Right ventricle myocardium superior (tissue), 1 donor: ENCODE measurements around the gene LPO. TPM values are rescaled to one million over a fixed set of nuclear protein-coding genes. Genes with fewer than 3 reads are reported as not detected.

Experiments
- ATAC-seq: fragments of 200-7000 bp; cut with Tn5 transposase; one replicate; pipeline ENCODE4 v1.9.1; 2020; ENCODE audit warnings: mild to moderate bottlenecking; ENCODE audit not compliant: poor library complexity
- DNase-seq: peaks from one replicate; pipeline ENCODE4 v3.0.0-alpha.2; 2020
- intact Hi-C: fragments of 100-400 bp; cut with DNase I; formaldehyde crosslinking; loops from one replicate; pipeline ENCODE4 v1.11.2; 2022
- total RNA-seq: library from RNA; stranded (reverse); fragmentation: NEBNext Ultra II Directional; extraction: Animal tissue kit (Norgen Biotek cat#: 25700); gene quantifications from one replicate; pipeline ENCODE4 v1.2.1, GENCODE V29; 2021
- donor health status: DM: no; HTN: yes; CAD: no; lungs with severe emphysema.

LPO gene
- total RNA-seq, 1 donor from 2014 or later: not detected

- intact Hi-C loops: loop anchor here (10.0 kb wide), 1 partner anchor 195 kb away; no protein-coding TSS in a partner anchor
- ATAC-seq (peak; percentile 96), DNase-seq (peak; percentile 76)
Measured at GRCh38 chr17:58249270-58250133, 11.1 kb downstream of the LPO start.

- ATAC-seq (no peak), DNase-seq (no peak)
Measured at GRCh38 chr17:58250344-58251011, 12.1 kb downstream of the LPO start.

GRCh38 chr17:58252141-58252540 is 13.8 kb downstream of the LPO start:
- intact Hi-C loops: no loop called here
- DNase-seq (no peak), ATAC-seq (no peak)

More at GRCh38 chr17:58250344-58251011, 12.1 kb downstream of the LPO start:
- intact Hi-C loops: no loop called here

GRCh38 chr17:58253082-58253481 is 14.7 kb downstream of the LPO start:
- ATAC-seq: no peak
- intact Hi-C loops: no loop called here
- DNase-seq: no peak

- intact Hi-C loops: no loop called here
- DNase-seq (no peak), ATAC-seq (no peak)
Measured at GRCh38 chr17:58254803-58255202, 16.4 kb downstream of the LPO start.

GRCh38 chr17:58262149-58262548 is 23.8 kb downstream of the LPO start:
- ATAC-seq (no peak), DNase-seq (no peak)
- intact Hi-C loops: no loop called here

GRCh38 chr17:58263773-58264172 is 25.4 kb downstream of the LPO start:
- ATAC-seq: no peak
- intact Hi-C loops: no loop called here
- DNase-seq: no peak

- DNase-seq (no peak), ATAC-seq (no peak)
- intact Hi-C loops: no loop called here
Measured at GRCh38 chr17:58264407-58265103, 26.2 kb downstream of the LPO start.

- ATAC-seq (no peak), DNase-seq (no peak)
- intact Hi-C loops: no loop called here
Measured at GRCh38 chr17:58265271-58265670, 26.9 kb downstream of the LPO start.

GRCh38 chr17:58265902-58266875 is 27.8 kb downstream of the LPO start:
- intact Hi-C loops: no loop called here
- DNase-seq (no peak), ATAC-seq (no peak)

- intact Hi-C loops: no loop called here
- DNase-seq (no peak), ATAC-seq (no peak)
Measured at GRCh38 chr17:58267347-58268324, 29.3 kb downstream of the LPO start.

- ATAC-seq: no peak
- intact Hi-C loops: no loop called here
- no peak for DNase-seq
Measured at GRCh38 chr17:58268326-58268725, 29.9 kb downstream of the LPO start.

- ATAC-seq: no peak
- intact Hi-C loops: no loop called here
- DNase-seq: no peak
Measured at GRCh38 chr17:58268774-58269556, 30.6 kb downstream of the LPO start.

GRCh38 chr17:58269557-58270291 is 31.3 kb downstream of the LPO start:
- intact Hi-C loops: no loop called here
- no peak for ATAC-seq
- DNase-seq: no peak

- ATAC-seq (no peak), DNase-seq (no peak)
- intact Hi-C loops: no loop called here
Measured at GRCh38 chr17:58270476-58271215, 32.3 kb downstream of the LPO start.
